HG03342 (cell line): ENCODE measurements around the gene EFNA2.
"Not testable (repeated sequence)": the region's sequence is repeated elsewhere in the genome, so short reads cannot be mapped to it uniquely, and the experiment has no call there.

Source experiments
- ATAC-seq: cut with Tn5 transposase; IDR thresholded peaks from one replicate; pipeline ENCODE4 v1.9.1; 2021; ENCODE audit warnings: mild to moderate bottlenecking, moderate library complexity; ENCODE audit not compliant: unreplicated experiment

The EFNA2 gene

DNA sequence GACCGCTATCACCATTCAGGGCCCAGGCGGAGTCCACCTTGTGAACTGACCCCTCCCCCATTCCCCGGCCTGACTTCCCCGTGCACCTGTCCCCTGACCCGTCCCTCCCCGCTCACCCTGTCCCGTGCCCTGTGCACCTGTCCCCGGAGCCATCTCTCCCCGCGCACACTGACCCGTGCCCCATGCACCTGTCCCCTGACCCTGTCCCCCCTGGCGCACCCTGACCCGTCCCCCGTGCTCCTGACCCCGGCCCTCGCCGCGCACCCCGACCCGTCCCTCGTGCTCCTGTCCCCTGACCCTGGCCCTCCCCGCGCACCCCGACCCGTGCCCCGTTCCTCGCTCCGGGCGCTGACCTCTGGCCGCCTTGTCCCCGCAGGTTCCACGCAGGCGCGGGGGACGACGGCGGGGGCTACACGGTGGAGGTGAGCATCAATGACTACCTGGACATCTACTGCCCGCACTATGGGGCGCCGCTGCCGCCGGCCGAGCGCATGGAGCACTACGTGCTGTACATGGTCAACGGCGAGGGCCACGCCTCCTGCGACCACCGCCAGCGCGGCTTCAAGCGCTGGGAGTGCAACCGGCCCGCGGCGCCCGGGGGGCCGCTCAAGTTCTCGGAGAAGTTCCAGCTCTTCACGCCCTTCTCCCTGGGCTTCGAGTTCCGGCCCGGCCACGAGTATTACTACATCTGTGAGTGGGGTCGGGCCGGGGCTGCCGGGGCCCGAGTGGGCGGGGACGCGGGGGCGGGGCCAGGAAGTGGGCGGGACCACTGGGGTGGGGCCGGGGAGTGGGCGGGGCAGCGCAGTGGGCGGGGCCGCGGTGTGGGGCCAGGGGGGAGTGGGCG is 9.7 kb downstream of the EFNA2 start:
- ATAC-seq: no peak

DNA sequence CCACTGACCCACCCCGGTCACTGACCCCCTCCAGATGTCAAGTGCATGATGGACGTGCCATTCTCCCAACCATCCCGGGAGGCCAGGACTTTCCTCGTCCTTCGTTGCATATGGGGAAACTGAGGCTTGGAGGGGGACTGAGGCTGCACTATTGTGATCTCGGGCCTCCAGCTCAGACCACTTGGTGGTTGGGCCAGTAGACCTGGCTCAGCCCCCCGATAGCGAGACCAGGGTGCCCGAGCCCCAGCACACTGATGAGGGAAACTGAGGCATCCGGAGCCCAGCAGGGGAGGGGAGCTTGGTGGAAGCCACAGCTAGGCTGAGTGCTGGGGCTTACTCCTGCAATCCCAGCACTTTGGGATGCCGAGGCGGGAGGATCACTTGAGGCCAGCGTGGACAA is 10.4 kb downstream of the EFNA2 start:
- ATAC-seq: no peak

DNA sequence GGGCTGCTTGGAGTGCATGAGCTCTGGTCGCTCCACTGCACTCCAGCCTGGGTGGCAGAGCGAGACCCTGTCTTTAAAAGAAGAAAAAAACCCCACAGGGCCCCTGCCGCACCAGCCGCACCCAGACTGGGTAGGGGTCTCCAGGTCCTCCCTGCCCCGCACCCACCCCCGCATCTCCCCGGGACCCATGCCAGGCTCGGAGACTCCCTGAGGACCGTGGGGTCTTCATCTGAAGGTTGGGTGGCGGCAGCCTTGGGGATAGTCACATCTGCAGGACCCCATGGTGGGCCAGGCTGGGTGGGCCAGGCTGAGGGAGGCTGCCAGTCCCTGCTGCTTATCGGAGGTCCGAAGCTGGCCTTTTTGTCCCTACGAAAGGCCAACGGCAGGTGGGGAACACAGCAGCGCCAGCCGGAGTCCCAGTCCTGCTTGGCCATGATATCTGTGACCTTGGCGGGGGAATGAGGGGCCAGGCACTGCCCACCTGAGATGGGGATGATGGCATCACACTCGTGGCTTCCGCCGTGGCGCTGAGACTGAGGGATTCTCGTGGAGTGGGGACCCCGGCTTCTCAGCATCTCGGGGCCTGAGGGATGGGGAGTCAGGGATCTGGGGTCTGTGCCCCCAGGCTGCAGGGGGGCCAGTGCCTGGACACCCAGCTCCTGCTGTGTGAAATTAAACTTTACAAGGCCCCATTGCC is 11.1 kb downstream of the EFNA2 start:
- no peak for ATAC-seq

DNA sequence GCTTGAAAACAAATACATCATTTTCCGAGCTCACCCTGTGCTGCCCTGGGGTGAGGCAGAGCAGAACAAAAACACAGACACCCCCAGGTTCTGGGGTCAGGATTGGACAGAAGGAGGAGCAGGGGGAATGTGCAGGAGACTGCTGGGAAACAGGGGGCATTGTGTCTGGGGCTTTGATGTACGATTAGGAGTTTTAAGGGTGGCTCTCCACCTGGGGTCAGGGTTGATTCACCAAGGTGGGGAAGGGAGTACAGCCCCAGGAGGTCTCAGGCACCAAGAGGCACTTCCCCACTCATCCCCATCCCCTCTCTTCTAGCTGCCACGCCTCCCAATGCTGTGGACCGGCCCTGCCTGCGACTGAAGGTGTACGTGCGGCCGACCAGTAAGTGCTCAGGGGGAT is 12.6 kb downstream of the EFNA2 start:
- ATAC-seq: no peak

- ATAC-seq: no peak
Measured at GRCh38 chr19:1299801-1300200, 14.1 kb downstream of the EFNA2 start.

DNA sequence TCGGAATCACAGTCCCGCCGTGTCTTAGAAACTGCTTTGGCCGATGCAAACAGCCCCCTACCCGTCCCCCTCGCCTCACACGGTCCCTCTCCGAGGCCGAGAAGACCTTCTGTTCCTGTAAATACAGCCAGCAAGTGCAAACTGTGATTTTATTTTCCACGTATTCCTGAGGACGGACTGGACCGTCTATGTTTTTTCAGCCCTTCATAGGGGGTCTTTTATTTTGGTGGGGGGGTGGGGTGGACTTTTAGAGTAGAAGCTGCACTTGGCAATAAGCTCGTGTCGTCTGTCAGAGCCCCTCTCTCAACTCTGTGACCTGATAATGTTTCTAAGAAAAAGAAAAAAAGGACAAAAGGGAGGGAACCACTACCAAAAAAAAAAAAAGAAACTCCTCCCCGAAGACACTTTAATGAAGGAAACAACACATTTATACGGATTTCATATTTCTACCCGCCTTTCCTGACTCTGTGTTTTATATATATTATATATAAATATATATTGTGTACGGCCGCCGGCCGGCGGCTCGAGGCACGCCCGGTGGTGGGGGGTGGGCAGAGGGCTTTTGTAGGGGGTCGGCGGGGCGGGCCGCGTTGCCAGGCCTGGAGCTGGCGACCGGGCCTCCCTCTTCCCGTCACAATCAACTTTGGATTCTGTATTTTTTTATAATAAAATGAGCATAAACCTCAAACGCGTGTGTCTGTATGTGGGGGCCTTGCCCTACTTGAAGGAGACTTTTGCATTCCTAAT is 15.2 kb downstream of the EFNA2 start:
- no peak for ATAC-seq

- no peak for ATAC-seq
Measured at GRCh38 chr19:1302533-1303239, 17.0 kb downstream of the EFNA2 start.

DNA sequence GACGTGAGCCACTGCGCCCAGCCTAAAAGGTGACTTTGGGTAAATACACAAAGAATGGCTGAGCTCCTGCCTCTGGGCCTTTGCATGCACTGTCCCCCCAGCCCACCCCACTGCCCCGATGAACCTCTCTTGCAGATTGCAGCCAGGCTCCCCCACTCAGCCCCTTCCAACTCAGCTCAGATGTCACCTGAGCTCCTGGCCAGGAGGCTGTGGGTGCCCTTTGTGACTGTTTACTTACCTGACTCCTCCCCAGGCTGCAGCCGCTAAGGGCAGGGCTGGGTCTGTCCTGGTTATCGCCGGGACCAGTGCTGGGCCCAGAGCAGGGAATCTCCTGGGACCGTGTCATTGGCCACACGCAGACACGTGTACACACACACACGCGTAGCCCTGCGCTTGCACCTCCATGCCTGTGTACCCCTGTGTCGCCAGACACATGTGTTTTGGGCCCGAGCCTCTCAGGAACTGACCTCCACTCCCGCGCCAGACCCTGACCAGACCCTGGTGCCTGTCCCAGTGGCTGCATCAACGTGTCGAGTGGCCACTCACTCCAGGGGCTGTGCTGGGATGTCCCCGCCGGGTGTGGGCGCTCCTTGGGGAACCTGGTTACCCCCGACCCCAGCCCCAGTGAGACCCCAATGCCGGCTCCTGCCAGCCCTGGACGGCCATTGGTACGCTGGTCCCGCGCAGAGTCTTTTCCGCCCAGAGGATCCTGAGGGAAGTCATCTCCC is 18.7 kb downstream of the EFNA2 start:
- ATAC-seq: no peak

- not testable (repeated sequence) for ATAC-seq
Measured at GRCh38 chr19:1305354-1305753, 19.7 kb downstream of the EFNA2 start.

- no peak for ATAC-seq
Measured at GRCh38 chr19:1307320-1307719, 21.6 kb downstream of the EFNA2 start.

DNA sequence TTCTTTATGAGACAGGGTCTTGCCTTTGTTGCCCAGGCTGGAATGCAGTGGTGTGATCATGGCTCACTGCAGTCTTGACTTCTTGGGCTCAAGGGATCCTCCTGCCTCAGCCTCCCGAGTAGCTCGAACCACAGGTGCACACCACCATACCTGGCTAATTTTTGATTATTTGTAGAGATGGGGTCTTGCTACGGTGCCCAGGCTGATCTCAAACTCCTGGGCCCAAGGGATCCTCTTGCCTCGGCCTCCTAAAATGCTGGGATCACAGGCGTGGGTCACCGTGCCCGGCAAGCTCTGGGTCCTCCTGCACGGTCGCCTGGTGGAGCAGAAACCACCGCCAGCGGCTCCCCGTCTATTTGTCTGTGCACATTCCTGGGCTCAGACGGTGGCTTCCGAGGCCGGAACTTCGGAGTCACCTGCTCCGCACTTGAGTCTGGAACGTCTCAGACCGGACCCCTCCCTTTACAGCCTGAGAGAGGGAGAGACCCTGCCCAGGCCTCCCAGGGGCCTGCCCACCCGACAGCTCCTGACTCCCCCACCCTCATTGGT is 22.2 kb downstream of the EFNA2 start:
- ATAC-seq: no peak

DNA sequence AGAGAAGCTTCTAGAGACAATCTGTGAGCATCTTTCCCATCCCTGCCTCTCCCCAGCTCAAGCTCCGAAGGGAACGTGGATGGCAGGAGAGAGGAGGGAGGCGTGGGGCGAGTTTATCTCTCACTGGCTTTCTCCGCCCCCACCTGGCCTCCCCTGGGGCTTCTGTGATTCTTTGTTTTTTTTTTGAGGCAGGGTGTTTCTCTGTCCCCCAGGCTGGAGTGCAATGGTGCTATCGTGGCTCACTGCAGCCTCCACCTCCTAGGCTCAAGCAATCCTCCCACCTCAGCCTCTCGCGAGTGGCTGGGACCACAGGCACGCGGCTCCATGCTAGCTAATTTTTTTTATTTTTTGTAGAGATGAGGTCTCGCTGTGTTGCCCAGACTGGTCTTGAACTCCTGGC is 23.0 kb downstream of the EFNA2 start:
- no peak for ATAC-seq

DNA sequence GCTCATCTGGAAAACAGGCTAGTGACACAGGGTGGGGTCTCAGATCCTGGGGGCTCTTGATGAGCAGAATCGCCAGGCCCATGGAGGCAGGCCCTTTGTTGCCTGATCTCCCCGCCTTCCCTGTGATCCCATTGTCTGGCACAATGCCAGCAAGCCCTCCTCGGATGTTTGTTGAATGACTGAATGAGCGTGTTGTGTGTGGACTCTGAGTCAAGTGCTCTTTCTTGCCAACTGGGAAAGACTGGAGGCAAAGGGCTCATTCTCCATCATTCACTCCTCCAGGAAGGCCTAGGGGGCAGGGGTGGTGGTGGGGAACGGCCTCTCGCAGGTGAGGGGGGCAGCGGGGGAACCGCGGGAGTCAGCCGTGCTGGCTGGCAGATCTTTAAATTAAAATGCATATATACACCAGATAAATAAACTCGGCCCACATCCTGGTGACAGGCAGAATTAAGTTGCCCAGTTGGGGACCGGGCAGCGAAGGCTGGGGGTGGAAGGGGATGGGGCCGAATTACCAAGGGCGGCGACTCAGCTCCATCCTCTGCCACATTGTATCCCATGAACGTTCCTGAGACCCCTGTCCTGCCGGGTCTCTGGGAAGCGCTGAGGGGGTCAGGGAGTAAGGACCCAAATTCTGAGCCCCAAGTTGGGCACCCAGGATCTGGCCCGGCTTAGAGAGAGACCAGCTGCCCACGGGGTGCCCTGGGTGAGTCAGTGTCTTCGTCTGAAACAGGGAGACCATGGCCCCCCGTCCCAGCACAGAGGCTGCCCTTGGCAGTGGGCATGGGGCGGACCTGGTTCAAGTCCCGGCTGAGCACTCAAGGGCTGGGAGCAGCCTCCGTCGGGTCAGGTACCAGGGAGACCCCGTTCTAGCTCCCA is 24.5 kb downstream of the EFNA2 start:
- no peak for ATAC-seq

DNA sequence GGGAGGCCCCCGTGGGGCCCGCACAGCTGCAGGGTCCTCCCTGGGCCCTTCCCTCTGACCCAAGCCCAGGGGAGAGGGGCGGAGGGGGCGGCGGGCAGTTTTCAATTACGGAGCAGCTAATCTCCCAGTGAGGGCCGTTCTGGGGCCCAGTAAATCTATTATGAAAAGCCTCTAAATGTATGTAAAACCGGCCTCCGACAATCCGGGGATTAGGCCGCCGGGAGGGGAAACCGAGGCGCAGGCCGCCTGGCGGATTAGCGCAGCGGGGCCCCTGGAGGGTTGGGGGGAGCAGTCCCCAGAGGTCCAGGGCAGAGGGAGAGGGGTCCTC is 25.1 kb downstream of the EFNA2 start:
- ATAC-seq: no peak

GRCh38 chr19:1311543-1312091 is 25.9 kb downstream of the EFNA2 start:
- no peak for ATAC-seq

DNA sequence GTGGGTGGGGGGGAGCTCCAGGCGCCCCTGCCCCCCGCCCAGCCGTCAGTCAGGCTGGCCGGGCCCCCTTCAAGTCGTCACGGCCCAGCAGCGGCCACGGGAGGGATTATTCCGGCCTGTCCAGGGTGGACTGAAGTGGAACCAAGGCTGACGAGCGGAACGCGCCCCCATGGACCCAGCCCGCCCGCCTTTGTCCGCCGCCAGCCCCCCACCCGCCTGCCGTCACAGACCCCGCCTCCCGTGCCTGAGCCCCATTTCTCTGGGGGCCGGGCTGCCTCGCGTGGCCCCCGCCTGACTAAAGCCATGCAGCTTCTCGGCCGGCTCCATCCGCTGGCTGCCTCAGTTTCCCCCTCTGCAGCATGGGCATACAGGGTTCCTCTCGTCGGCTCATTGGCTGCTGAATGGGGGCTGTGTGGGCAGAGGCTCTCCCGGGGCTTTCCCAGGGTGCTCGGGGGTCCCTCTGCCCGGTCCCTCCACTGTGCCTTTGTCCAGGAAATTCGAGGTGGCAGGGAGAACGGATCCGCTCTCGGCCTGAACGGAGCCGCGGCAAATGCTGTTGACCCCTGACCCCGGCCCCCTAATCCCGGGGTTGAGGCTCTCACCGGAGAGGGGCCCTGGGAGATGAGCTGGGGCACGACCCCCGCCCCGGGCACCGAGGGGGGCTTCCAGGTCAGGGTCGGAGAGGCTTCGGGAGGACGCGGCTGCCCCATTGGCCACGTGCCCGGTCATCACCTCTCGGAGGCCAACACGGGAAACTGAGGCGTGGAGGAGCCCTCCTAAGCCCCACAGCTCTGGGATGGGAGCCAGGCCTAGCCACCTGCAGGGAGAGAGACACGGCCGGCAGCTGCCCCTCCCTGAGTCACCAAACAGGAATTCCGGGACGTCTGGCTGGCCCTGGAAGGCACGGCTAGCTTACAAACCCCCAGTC is 27.4 kb downstream of the EFNA2 start:
- ATAC-seq: no peak

GRCh38 chr19:1313695-1314613 is 28.3 kb downstream of the EFNA2 start:
- no peak for ATAC-seq
